Transverse colon (tissue), 4 donors: ENCODE results near the gene ENAH.

Experiments
- POLR2AphosphoS5 ChIP-seq, 3 donors: sonication (generic); formaldehyde crosslinking; IDR thresholded peaks; one replicate each; pipeline ENCODE4 v1.6.1; 2016; ENCODE audit warnings: antibody characterized with exemption in 3 of 3
- TF ChIP-seq, protein P1 (sequence below), 5 experiments: fragments of 200-600 bp in 3 of 5; fragments of 450-650 bp in 2 of 5; sonication (generic) in 3 of 5; IDR thresholded peaks; 1 replicate in 2 of 5; 2 replicates in 3 of 5; pipeline ENCODE4 v1.5.1; 2016 to 2017; ENCODE audit warnings: antibody characterized with exemption in 5 of 5, inconsistent platforms in 3 of 5, mild to moderate bottlenecking in 2 of 5, moderate library complexity in 1 of 5

DNA sequence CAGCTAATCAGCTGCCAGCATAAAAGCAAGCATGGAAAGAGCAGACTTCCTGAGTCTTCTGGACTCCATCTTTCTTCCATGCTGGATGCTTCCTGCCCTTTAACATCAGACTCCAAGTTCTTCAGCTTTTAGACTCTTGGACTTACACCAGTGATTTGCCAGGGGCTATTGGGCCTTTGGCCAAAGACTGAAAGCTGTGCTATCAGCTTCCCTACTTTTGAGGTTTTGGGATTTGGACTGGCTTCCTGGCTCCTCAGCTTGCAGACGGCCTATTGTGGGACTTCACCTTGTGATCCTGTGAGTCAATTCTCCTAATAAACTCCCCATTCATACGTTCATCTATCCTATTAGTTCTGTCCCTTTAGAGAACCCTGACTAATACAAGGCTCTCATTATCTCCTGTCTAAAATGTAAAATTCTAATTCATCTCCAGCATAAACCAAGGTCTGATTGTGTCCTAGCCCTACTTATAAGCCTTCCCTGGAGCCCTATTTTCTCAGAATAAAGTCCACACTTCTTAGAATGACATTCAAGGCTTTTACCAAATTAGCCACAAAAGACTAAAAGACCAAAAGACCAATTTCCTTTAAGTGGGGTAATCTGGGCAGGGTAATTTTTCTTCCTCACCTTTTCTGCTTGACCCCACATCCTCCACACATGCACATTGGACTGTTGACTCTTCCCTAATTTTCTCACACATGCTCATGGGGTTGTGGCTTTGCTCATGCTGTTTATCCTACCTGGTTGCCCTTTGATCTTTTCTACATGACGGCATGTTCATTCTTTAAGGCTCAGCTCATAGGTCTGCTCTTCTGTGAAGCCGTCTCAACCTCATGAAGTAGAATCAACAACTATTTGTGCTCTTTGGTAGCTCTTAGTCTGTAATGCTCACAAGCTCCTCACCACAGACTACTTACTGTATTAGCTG is 18.1 kb upstream of the ENAH start:
- TF ChIP-seq, protein P1, sequence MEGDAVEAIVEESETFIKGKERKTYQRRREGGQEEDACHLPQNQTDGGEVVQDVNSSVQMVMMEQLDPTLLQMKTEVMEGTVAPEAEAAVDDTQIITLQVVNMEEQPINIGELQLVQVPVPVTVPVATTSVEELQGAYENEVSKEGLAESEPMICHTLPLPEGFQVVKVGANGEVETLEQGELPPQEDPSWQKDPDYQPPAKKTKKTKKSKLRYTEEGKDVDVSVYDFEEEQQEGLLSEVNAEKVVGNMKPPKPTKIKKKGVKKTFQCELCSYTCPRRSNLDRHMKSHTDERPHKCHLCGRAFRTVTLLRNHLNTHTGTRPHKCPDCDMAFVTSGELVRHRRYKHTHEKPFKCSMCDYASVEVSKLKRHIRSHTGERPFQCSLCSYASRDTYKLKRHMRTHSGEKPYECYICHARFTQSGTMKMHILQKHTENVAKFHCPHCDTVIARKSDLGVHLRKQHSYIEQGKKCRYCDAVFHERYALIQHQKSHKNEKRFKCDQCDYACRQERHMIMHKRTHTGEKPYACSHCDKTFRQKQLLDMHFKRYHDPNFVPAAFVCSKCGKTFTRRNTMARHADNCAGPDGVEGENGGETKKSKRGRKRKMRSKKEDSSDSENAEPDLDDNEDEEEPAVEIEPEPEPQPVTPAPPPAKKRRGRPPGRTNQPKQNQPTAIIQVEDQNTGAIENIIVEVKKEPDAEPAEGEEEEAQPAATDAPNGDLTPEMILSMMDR (IDR thresholded peaks at IDR 0.05) = no peak
- TF ChIP-seq POLR2AphosphoS5 (IDR thresholded peaks at IDR 0.05) = no peak
